D721Med (cell line): ENCODE results near the gene SLC26A11.

Experiments
- DNase-seq: peaks from one replicate; pipeline ENCODE4 v3.0.0; 2011; ENCODE audit warnings: low spot score; ENCODE audit not compliant: insufficient read length
- FAIRE-seq: peaks from 2 replicates; lab custom pipeline; 2011; peaks lifted over from hg19 to GRCh38; lab: Jason Lieb, UNC
- TF ChIP-seq, protein P1 (sequence below): IDR thresholded peaks from 2 replicates; pipeline ENCODE4 v1.5.1; 2012; ENCODE audit warnings: mild to moderate bottlenecking, control low read depth; ENCODE audit not compliant: insufficient read depth; ENCODE audit errors: missing control alignments

The SLC26A11 gene

GRCh38 chr17:80265205-80266068, 45.2 kb downstream of the SLC26A11 start:
- TF ChIP-seq, protein P1, sequence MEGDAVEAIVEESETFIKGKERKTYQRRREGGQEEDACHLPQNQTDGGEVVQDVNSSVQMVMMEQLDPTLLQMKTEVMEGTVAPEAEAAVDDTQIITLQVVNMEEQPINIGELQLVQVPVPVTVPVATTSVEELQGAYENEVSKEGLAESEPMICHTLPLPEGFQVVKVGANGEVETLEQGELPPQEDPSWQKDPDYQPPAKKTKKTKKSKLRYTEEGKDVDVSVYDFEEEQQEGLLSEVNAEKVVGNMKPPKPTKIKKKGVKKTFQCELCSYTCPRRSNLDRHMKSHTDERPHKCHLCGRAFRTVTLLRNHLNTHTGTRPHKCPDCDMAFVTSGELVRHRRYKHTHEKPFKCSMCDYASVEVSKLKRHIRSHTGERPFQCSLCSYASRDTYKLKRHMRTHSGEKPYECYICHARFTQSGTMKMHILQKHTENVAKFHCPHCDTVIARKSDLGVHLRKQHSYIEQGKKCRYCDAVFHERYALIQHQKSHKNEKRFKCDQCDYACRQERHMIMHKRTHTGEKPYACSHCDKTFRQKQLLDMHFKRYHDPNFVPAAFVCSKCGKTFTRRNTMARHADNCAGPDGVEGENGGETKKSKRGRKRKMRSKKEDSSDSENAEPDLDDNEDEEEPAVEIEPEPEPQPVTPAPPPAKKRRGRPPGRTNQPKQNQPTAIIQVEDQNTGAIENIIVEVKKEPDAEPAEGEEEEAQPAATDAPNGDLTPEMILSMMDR: no peak
- DNase-seq: no peak
- no peak for FAIRE-seq

- FAIRE-seq (no peak), DNase-seq (no peak)
- TF ChIP-seq, protein P1: no peak
These were observed 47.2 kb downstream of the SLC26A11 start for GRCh38 chr17:80267391-80267790.

DNA sequence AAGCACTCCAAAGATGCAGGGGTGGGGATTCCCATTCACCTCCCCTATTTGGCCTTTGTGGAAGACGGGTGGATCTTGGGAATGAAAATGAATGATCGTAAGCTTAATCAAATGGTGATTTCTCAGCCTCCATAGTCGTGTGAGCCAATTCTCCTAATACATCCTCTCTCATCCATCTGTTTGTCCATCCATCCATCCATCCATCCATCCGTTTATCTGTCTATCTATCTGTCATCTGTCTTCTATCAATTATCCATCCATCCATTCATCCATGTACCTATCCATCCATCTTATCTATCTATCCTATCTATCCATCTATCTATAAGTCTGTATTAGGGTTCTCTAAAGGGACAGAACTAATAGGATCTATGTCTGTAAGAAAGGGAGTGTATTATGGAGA, 48.2 kb downstream of the SLC26A11 start:
- DNase-seq: no peak
- TF ChIP-seq, protein P1: no peak
- FAIRE-seq: no peak

- DNase-seq (no peak), FAIRE-seq (no peak)
- TF ChIP-seq, protein P1: no peak
These were observed 49.2 kb downstream of the SLC26A11 start for GRCh38 chr17:80269405-80269807.

DNA sequence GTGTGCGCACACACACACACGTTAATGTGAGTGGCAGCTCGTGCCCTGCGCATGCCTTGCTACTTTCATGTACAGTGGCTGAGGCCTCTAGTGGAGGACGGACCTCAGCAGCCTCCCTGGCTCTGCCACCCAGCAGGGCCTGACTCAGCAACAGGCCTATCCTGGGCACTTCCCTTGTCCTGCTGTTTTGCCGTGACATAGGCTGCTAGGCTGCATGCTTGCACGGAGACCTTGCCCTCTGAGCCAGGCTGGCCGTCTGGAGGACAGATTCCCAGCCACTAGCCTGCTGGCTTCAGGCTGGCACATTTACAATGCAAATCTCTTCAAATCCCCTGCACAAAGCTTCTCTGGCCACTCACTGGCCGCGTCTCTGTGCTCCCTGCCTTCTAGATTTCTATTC, 49.9 kb downstream of the SLC26A11 start:
- TF ChIP-seq, protein P1: no peak
- FAIRE-seq (no peak), DNase-seq (no peak)

- FAIRE-seq: no peak
- TF ChIP-seq, protein P1: no peak
- DNase-seq: no peak
These were observed 50.6 kb downstream of the SLC26A11 start for GRCh38 chr17:80270836-80271235.

DNA sequence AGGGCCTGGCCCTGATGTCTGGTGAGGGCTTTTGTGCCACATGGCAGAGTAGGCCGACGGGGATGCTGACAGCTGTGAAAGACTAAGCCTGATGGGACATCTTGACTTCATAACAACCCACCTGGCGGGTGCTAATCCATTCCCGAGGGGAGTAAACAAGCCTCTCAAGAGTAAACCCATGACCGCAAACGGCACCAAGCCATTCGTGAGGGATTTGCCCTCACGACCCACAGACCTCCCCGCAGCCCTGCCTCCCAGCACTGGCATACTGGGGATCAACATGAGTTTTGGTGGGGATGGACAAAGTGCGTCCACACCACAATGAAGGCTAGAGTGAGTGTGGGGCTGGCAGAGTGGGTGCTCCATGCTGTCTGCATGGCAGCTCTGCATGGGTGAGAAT, 52.1 kb downstream of the SLC26A11 start:
- DNase-seq (no peak), FAIRE-seq (no peak)
- TF ChIP-seq, protein P1: no peak
